Activated naive CD4-positive, alpha-beta T cell treated with anti-CD3 and anti-CD28 coated beads, Interleukin-2, amount 10 ng/mL, durations not matched to agents 7 days and 5 days (primary cell): ENCODE results near the gene FRAS1.
"Not testable (repeated sequence)": the region's sequence is repeated elsewhere in the genome, so short reads cannot be mapped to it uniquely, and the experiment has no call there.

Source experiments
- CTCF ChIA-PET: fragments of 350-600 bp; sonication (Branson Sonifier 250); formaldehyde crosslinking; loops from one replicate; lab custom pipeline; 2021; ENCODE audit warnings: antibody characterized with exemption; lab: Charles Lee
- DNase-seq: peaks from one replicate; pipeline ENCODE4 v3.0.0-alpha.2; 2020
- H3K27ac Mint-ChIP-seq: one replicate; pipeline ENCODE4 v1.8.0; 2021; ENCODE audit warnings: mild to moderate bottlenecking, moderate library complexity, mixed read lengths
- H3K27me3 Mint-ChIP-seq: one replicate; pipeline ENCODE4 v1.8.0; 2021; ENCODE audit warnings: mild to moderate bottlenecking, mixed read lengths
- H3K36me3 Mint-ChIP-seq: one replicate; pipeline ENCODE4 v1.8.0; 2021; ENCODE audit warnings: mixed read lengths
- H3K4me1 Mint-ChIP-seq: one replicate; pipeline ENCODE4 v1.8.0; 2021; ENCODE audit warnings: mixed read lengths
- H3K4me3 Mint-ChIP-seq: one replicate; pipeline ENCODE4 v1.8.0; 2021; ENCODE audit warnings: mild to moderate bottlenecking, moderate library complexity, mixed read lengths
- H3K9me3 Mint-ChIP-seq: one replicate; pipeline ENCODE4 v1.8.0; 2021; ENCODE audit warnings: mixed read lengths

Gene FRAS1

GRCh38 chr4:78068481-78068880 lies 11.4 kb downstream of the FRAS1 start:
- DNase-seq = no peak
- no peaks in the 10 kb centered on the region for H3K36me3 Mint-ChIP-seq
- H3K27ac Mint-ChIP-seq = no peak overlapping the region
- CTCF ChIA-PET = interaction anchor here (1.4 kb wide), 1 partner anchor 8 kb away, joined by 5 read pairs; no protein-coding TSS in a partner anchor
- H3K4me3 Mint-ChIP-seq = no peak overlapping the region
- H3K4me1 Mint-ChIP-seq = no peaks in the 10 kb centered on the region
- peaks cover 15% of the 10 kb centered on the region for H3K27me3 Mint-ChIP-seq
- no peaks in the 10 kb centered on the region for H3K9me3 Mint-ChIP-seq

DNA sequence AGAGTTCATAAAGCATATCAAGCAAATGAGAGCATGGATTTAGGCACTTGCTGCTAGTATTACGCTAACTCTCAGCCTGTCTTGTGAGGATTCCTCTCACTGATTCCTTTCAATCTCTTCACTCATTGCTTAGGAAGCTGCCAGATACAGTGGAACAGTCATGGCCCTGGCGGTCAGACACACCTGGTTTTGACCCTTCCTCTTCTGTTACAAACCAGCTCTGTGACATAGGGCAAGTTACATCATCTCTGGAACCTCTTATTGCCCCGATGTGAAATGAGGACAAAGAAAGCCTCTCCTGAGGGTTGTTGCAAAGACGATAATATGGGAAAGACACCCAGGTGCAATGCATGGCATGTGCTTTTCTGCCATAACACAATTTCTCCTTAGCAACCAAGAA lies 12.2 kb downstream of the FRAS1 start:
- Mint-ChIP-seq H3K36me3 (no peaks in the 10 kb centered on the region), H3K9me3 (no peaks in the 10 kb centered on the region), H3K4me3 (no peak overlapping the region), H3K27ac (no peak overlapping the region), H3K4me1 (no peaks in the 10 kb centered on the region), H3K27me3 (peaks cover 15% of the 10 kb centered on the region)
- CTCF ChIA-PET = interaction anchor here (1.4 kb wide), 1 partner anchor 9 kb away, joined by 5 read pairs; no protein-coding TSS in a partner anchor
- DNase-seq = no peak

DNA sequence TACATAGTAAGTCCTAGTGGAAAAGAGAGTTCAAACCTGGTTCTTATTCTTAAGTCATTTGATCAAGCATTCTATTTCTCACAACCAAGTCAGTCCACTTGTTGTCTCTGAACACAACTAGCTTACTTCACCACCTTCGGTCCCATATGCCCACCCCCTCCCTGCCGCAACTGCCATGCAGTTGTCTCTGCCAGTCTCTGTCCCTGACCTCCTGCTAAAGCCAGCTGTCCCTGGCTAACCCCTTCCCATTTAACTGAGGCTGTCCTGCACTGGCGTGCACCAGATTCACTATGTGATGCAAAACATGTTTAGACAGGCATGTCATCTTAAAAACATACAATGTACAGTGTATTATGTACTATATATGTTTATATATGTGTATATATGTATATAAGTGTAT lies 12.7 kb downstream of the FRAS1 start:
- Mint-ChIP-seq H3K36me3 (no peaks in the 10 kb centered on the region), H3K27me3 (peaks cover 17% of the 10 kb centered on the region), H3K4me3 (no peak overlapping the region), H3K4me1 (no peaks in the 10 kb centered on the region), H3K27ac (no peak overlapping the region), H3K9me3 (no peaks in the 10 kb centered on the region)
- CTCF ChIA-PET = interaction anchor here (1.4 kb wide), 1 partner anchor 10 kb away, joined by 5 read pairs; no protein-coding TSS in a partner anchor
- no peak for DNase-seq

DNA sequence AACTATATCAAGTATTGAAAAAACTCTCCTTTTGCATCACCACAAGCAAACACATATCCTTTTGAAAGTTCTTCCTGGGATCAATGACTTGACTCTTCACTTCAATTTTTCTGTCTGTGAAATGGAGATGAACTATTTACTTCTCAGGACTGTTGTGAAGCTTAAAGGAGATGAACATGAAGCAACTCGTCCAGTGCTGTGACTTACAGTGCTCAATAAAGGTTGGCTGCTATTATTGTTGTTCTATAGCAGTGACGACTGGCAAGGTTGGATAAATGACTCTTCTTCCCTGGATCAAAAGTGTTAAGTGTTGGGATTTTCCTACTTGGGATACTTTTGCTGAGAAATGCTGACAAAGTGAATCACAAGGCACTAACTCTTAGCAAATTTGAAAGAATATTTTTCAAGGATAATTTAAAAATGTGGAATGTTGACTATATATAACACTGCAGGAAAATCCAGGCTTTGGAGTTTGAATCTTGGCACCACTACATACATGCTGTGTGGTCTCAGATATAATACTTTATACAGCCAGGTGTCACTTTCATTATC lies 13.7 kb downstream of the FRAS1 start:
- CTCF ChIA-PET = no interaction called here
- H3K4me3 Mint-ChIP-seq = no peak overlapping the region
- DNase-seq = no peak
- no peaks in the 10 kb centered on the region for H3K4me1 Mint-ChIP-seq
- H3K9me3 Mint-ChIP-seq = no peaks in the 10 kb centered on the region
- H3K36me3 Mint-ChIP-seq = no peaks in the 10 kb centered on the region
- no peak overlapping the region for H3K27ac Mint-ChIP-seq
- peaks cover 18% of the 10 kb centered on the region for H3K27me3 Mint-ChIP-seq

DNA sequence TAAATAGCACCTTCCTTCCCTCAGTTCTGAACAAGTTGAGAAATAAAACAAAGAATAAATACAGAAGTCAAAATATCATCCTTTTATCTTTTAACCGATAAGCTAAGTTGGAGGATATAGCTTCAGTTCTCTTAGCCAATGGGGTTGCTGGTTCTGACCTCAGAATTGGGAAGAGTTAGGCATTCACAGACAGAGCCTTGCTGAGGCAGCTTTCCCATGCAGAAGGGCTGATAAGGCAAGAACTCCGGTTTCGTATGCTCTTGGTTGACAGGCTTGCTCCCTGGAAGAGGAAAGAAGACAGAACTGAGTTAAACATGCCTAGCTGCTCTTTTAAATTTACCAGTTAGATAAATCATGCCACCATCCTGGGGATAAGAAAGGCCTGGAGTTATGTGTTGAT lies 17.6 kb downstream of the FRAS1 start:
- DNase-seq = no peak
- Mint-ChIP-seq H3K36me3 (no peaks in the 10 kb centered on the region), H3K4me1 (no peaks in the 10 kb centered on the region), H3K9me3 (no peaks in the 10 kb centered on the region), H3K27me3 (peaks cover 10% of the 10 kb centered on the region), H3K27ac (no peak overlapping the region), H3K4me3 (no peak overlapping the region)
- CTCF ChIA-PET = interaction anchor here (1.4 kb wide), 1 partner anchor 15 kb away, joined by 5 read pairs; no protein-coding TSS in a partner anchor

GRCh38 chr4:78075986-78076385 lies 18.9 kb downstream of the FRAS1 start:
- Mint-ChIP-seq H3K9me3 (no peaks in the 10 kb centered on the region), H3K27me3 (peaks cover 7% of the 10 kb centered on the region), H3K4me1 (no peaks in the 10 kb centered on the region), H3K4me3 (no peak overlapping the region), H3K27ac (no peak overlapping the region), H3K36me3 (no peaks in the 10 kb centered on the region)
- CTCF ChIA-PET = interaction anchor here (1.4 kb wide), 1 partner anchor 16 kb away, joined by 5 read pairs; no protein-coding TSS in a partner anchor
- DNase-seq = no peak

- no peak overlapping the region for H3K4me3 Mint-ChIP-seq
- no peak for DNase-seq
- H3K4me1 Mint-ChIP-seq = no peaks in the 10 kb centered on the region
- H3K9me3 Mint-ChIP-seq = no peaks in the 10 kb centered on the region
- H3K36me3 Mint-ChIP-seq = no peaks in the 10 kb centered on the region
- CTCF ChIA-PET = no interaction called here
- H3K27me3 Mint-ChIP-seq = peaks cover 15% of the 10 kb centered on the region
- H3K27ac Mint-ChIP-seq = no peak overlapping the region
These were observed 21.0 kb downstream of the FRAS1 start for GRCh38 chr4:78078101-78078500.

- Mint-ChIP-seq H3K27ac (no peak overlapping the region), H3K9me3 (no peaks in the 10 kb centered on the region), H3K36me3 (no peaks in the 10 kb centered on the region), H3K27me3 (peaks cover 14% of the 10 kb centered on the region), H3K4me1 (no peaks in the 10 kb centered on the region), H3K4me3 (no peak overlapping the region)
- DNase-seq = no peak
- CTCF ChIA-PET = no interaction called here
These were observed 22.8 kb downstream of the FRAS1 start for GRCh38 chr4:78079726-78080430.

- Mint-ChIP-seq H3K27me3 (peaks cover 13% of the 10 kb centered on the region), H3K27ac (no peak overlapping the region), H3K4me3 (no peak overlapping the region), H3K4me1 (no peaks in the 10 kb centered on the region), H3K9me3 (no peaks in the 10 kb centered on the region), H3K36me3 (no peaks in the 10 kb centered on the region)
- DNase-seq = no peak
- CTCF ChIA-PET = no interaction called here
These were observed 24.4 kb downstream of the FRAS1 start for GRCh38 chr4:78081541-78081940.

GRCh38 chr4:78083035-78083434 lies 25.9 kb downstream of the FRAS1 start:
- no peaks in the 10 kb centered on the region for H3K9me3 Mint-ChIP-seq
- no peaks in the 10 kb centered on the region for H3K36me3 Mint-ChIP-seq
- peaks cover 10% of the 10 kb centered on the region for H3K27me3 Mint-ChIP-seq
- H3K4me1 Mint-ChIP-seq = no peaks in the 10 kb centered on the region
- no peak for DNase-seq
- no peak overlapping the region for H3K4me3 Mint-ChIP-seq
- CTCF ChIA-PET = no interaction called here
- H3K27ac Mint-ChIP-seq = no peak overlapping the region

GRCh38 chr4:78091534-78091933 lies 34.4 kb downstream of the FRAS1 start:
- H3K4me3 Mint-ChIP-seq = no peak overlapping the region
- H3K36me3 Mint-ChIP-seq = no peaks in the 10 kb centered on the region
- CTCF ChIA-PET = no interaction called here
- DNase-seq = no peak
- H3K4me1 Mint-ChIP-seq = no peaks in the 10 kb centered on the region
- no peak overlapping the region for H3K27ac Mint-ChIP-seq
- H3K27me3 Mint-ChIP-seq = peaks cover 16% of the 10 kb centered on the region
- H3K9me3 Mint-ChIP-seq = no peaks in the 10 kb centered on the region

GRCh38 chr4:78092350-78092749 lies 35.2 kb downstream of the FRAS1 start:
- H3K27me3 Mint-ChIP-seq = peaks cover 16% of the 10 kb centered on the region
- DNase-seq, H3K4me3 Mint-ChIP-seq, H3K27ac Mint-ChIP-seq, CTCF ChIA-PET, H3K4me1 Mint-ChIP-seq, H3K9me3 Mint-ChIP-seq, H3K36me3 Mint-ChIP-seq: not testable (repeated sequence)

GRCh38 chr4:78092850-78093249 lies 35.7 kb downstream of the FRAS1 start:
- no peak overlapping the region for H3K27ac Mint-ChIP-seq
- no peak overlapping the region for H3K4me3 Mint-ChIP-seq
- no peaks in the 10 kb centered on the region for H3K36me3 Mint-ChIP-seq
- H3K27me3 Mint-ChIP-seq = peaks cover 16% of the 10 kb centered on the region
- no peaks in the 10 kb centered on the region for H3K4me1 Mint-ChIP-seq
- CTCF ChIA-PET = no interaction called here
- DNase-seq = no peak
- H3K9me3 Mint-ChIP-seq = no peaks in the 10 kb centered on the region

DNA sequence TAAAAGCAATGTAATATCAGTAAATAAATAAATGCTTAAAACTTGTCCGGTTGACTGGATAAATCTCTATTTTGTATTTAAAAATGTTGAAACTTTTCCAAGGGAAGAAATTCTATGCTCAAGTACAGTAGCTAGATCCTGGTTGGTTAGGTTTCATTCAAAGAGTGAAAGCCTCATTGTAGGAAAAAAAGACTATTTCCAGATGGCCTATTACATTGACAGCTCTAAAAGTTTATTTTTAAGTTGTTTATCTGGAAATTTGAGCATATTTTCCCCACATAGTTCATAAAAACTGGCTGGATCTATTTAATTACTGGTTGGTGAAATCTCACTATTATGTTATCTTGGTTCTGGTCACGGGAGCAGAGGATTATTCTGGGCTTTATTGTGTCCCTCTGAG lies 38.0 kb downstream of the FRAS1 start:
- DNase-seq = no peak
- Mint-ChIP-seq H3K4me1 (no peaks in the 10 kb centered on the region), H3K4me3 (no peak overlapping the region), H3K27ac (no peak overlapping the region), H3K9me3 (no peaks in the 10 kb centered on the region), H3K27me3 (peaks cover 16% of the 10 kb centered on the region), H3K36me3 (no peaks in the 10 kb centered on the region)
- CTCF ChIA-PET = no interaction called here

DNA sequence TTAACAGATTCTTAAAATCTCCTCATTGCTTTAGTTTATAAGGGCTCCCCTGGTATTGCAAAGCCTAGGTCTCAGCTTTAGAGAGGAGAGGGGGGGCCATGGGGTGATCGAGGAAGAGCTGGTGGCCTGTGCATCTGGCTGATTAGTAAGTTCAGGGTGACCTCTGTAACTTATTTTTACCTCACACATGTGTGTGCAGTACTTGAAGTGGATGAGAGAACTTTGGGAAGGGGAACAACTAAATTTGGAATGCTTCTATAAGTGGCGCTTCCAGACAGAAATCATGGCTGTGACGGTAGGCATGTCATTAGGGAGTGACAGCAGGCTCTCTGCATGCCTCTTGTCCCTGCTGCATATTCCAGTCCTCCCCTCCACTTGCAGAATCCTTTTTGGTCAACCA lies 41.9 kb downstream of the FRAS1 start:
- Mint-ChIP-seq H3K27me3 (peaks cover 8% of the 10 kb centered on the region), H3K27ac (no peak overlapping the region), H3K4me3 (no peak overlapping the region), H3K9me3 (no peaks in the 10 kb centered on the region), H3K4me1 (no peaks in the 10 kb centered on the region), H3K36me3 (no peaks in the 10 kb centered on the region)
- DNase-seq = no peak
- CTCF ChIA-PET = no interaction called here
